SK-N-SH (cell line): Measurements from ENCODE around the gene PRKN.
"Not testable (repeated sequence)": the region's sequence is repeated elsewhere in the genome, so short reads cannot be mapped to it uniquely, and the experiment has no call there.

Source experiments
- FOXM1 ChIP-seq: IDR thresholded peaks from 2 replicates; pipeline ENCODE4 v1.4.0; 2012; ENCODE audit warnings: low read depth, mild to moderate bottlenecking
- POLR2AphosphoS5 ChIP-seq: IDR thresholded peaks from 2 replicates; pipeline ENCODE4 v1.6.1; 2012; ENCODE audit warnings: low read depth, low read length

GRCh38 chr6:161822204-161822603, 905.4 kb downstream of the PRKN start:
- TF ChIP-seq POLR2AphosphoS5, FOXM1: not testable (repeated sequence)
